NCI-H2107 (cell line): ENCODE measurements around the gene COX20.
A peak's percentile ranks its signal among the peaks of the same experiment; 100 is the strongest.
"Not testable (repeated sequence)": the region's sequence is repeated elsewhere in the genome, so short reads cannot be mapped to it uniquely, and the experiment has no call there.

Source experiments
- DNase-seq: peaks from one replicate; lab custom pipeline; 2025; lab: John Stamatoyannopoulos, UW

COX20 gene

GRCh38 chr1:244835276-244836134 lies at the start of gene COX20:
TSS of gene COX20 (plus strand) at chr1:244835658. CDS start at chr1:244835715, 57 bp downstream.
- peak; percentile 86 for DNase-seq

- no peak for DNase-seq
Measured at GRCh38 chr1:244788493-244789275, 46.8 kb upstream of the COX20 start.

GRCh38 chr1:244789276-244789580 lies 46.2 kb upstream of the COX20 start:
- no peak for DNase-seq

- no peak for DNase-seq
Measured at GRCh38 chr1:244789731-244790130, 45.7 kb upstream of the COX20 start.

- no peak for DNase-seq
Measured at GRCh38 chr1:244791061-244791460, 44.4 kb upstream of the COX20 start.

- DNase-seq = no peak
Measured at GRCh38 chr1:244792188-244792850, 43.1 kb upstream of the COX20 start.

- DNase-seq = no peak
Measured at GRCh38 chr1:244794071-244794470, 41.4 kb upstream of the COX20 start.

GRCh38 chr1:244794516-244794915 lies 40.9 kb upstream of the COX20 start:
- not testable (repeated sequence) for DNase-seq

- DNase-seq = peak; percentile 25
Measured at GRCh38 chr1:244796719-244797406, 38.6 kb upstream of the COX20 start.

- no peak for DNase-seq
Measured at GRCh38 chr1:244800821-244801220, 34.6 kb upstream of the COX20 start.

- DNase-seq = peak; percentile 82
Measured at GRCh38 chr1:244801246-244801645, 34.2 kb upstream of the COX20 start.

GRCh38 chr1:244802041-244802440 lies 33.4 kb upstream of the COX20 start:
- no peak for DNase-seq

GRCh38 chr1:244802556-244803239 lies 32.8 kb upstream of the COX20 start:
- DNase-seq = no peak

- DNase-seq = no peak
Measured at GRCh38 chr1:244804841-244805240, 30.6 kb upstream of the COX20 start.

GRCh38 chr1:244807138-244807537 lies 28.3 kb upstream of the COX20 start:
- DNase-seq = no peak

GRCh38 chr1:244810221-244810620 lies 25.2 kb upstream of the COX20 start:
- no peak for DNase-seq

- no peak for DNase-seq
Measured at GRCh38 chr1:244813327-244813726, 22.1 kb upstream of the COX20 start.

GRCh38 chr1:244815600-244816099 lies 19.8 kb upstream of the COX20 start:
- no peak for DNase-seq

GRCh38 chr1:244817415-244817894 lies 18.0 kb upstream of the COX20 start:
- DNase-seq = no peak

GRCh38 chr1:244820131-244820530 lies 15.3 kb upstream of the COX20 start:
- DNase-seq = no peak

- no peak for DNase-seq
Measured at GRCh38 chr1:244821134-244821533, 14.3 kb upstream of the COX20 start.
